Prostate gland (tissue), 2 donors: ENCODE results near the gene GSTM2. TPM values are rescaled to one million over a fixed set of nuclear protein-coding genes. Genes with fewer than 3 reads are reported as not detected.

Source experiments
- DNase-seq: peaks from one replicate; pipeline ENCODE4 v3.0.0-alpha.2; 2019; ENCODE audit warnings: low spot score
- H3K27ac ChIP-seq, 2 donors: fragments of 200-600 bp; sonication (generic); 2 replicates each; pipeline ENCODE4 v1.5.1; 2017 to 2019
- H3K27me3 ChIP-seq: fragments of 200-600 bp; sonication (generic); replicated peaks from 2 replicates; pipeline ENCODE4 v1.5.1; 2019; ENCODE audit not compliant: insufficient read depth
- H3K36me3 ChIP-seq, 2 donors: fragments of 200-600 bp; sonication (generic); 1 replicate in 1 of 2; 2 replicates in 1 of 2; pipeline versions ENCODE4 v1.5.1 to v1.8.1; 2017 to 2019
- H3K4me1 ChIP-seq: fragments of 200-600 bp; sonication (generic); replicated peaks from 2 replicates; pipeline ENCODE4 v1.5.1; 2019
- H3K4me3 ChIP-seq, 2 donors: fragments of 200-600 bp; sonication (generic); 2 replicates each; pipeline ENCODE4 v1.5.1; 2017 to 2019
- H3K9me3 ChIP-seq: fragments of 200-600 bp; sonication (generic); 2 replicates; pipeline ENCODE4 v1.5.1; 2017
- CTCF ChIP-seq, 4 experiments: fragments of 200-600 bp in 2 of 4; fragments of 450-650 bp in 2 of 4; sonication (generic) in 2 of 4; IDR thresholded peaks; 1 replicate in 3 of 4; 2 replicates in 1 of 4; pipeline ENCODE4 v1.5.1; 2016 to 2019; ENCODE audit warnings: antibody characterized with exemption in 4 of 4, mild to moderate bottlenecking in 2 of 4, moderate library complexity in 2 of 4
- POLR2A ChIP-seq: fragments of 450-650 bp; IDR thresholded peaks from one replicate; pipeline ENCODE4 v1.6.1; 2016; ENCODE audit warnings: antibody characterized with exemption, mild to moderate bottlenecking
- POLR2AphosphoS5 ChIP-seq: sonication (generic); formaldehyde crosslinking; IDR thresholded peaks from one replicate; pipeline ENCODE4 v1.6.1; 2017; ENCODE audit warnings: antibody characterized with exemption
- WGBS: methylation state at CpG from one replicate; pipeline ENCODE4 v1.1.5; 2018; 5-methylcytosine and 5-hydroxymethylcytosine counted together
- intact Hi-C: fragments of 100-400 bp; cut with DNase I; formaldehyde crosslinking; loops from one replicate; pipeline ENCODE4 v1.14.2; 2022
- total RNA-seq, 2 donors: library from RNA; depleted of rRNA; stranded (reverse); fragments of >200 nt; gene quantifications; one replicate each; pipeline ENCODE4 v1.1.0, GENCODE V29; 2016

Gene GSTM2
- total RNA-seq, 2 donors from 2014 or later: 47.5 to 79.5 TPM

- Histone ChIP-seq H3K27me3 (no peaks in the 10 kb centered on the region), H3K27ac (peak within 1 kb of the TSS; percentile 76 to 85), H3K4me3 (peak within 1 kb of the TSS; percentile 59 to 68), H3K4me1 (no peaks in the 10 kb centered on the region), H3K9me3 (no peaks in the 10 kb centered on the region), H3K36me3 (peaks cover 0 to 4% of the 10 kb centered on the region in 2 donors)
- intact Hi-C loops: no loop called here
- under 1% methylated on average over 37 of the region's 54 CpGs for WGBS
- peak; percentile 78 for DNase-seq
- TF ChIP-seq POLR2A (peak; percentile 26), CTCF (IDR thresholded peaks at IDR 0.05) (peak in 1 of 4 experiments; percentile 9), POLR2AphosphoS5 (peak; percentile 75)
Measured at GRCh38 chr1:109655615-109656519, 12.0 kb upstream of the GSTM2 start, which contains the start of gene GSTM4. GSTM4 (plus strand) TSS chr1:109656099; CDS start chr1:109656390, 291 bp downstream.

DNA sequence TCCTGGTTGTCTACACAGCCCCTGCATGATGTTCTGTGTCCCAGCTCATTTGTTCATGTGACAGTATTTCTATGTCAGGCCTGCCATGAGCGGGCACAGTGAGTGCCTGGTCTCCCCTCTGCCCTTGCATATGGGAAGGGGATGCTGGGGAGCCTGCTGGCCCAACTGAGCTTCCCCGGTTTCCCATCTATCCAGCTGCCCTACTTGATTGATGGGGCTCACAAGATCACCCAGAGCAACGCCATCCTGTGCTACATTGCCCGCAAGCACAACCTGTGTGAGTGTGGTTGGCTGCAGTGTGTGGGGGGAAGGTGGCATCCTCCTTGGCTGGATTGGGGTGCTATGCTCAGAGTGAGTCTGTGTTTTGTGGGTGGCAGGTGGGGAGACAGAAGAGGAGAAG is 10.5 kb upstream of the GSTM2 start:
- WGBS: 89% methylated on average over 3 of the region's 4 CpGs
- Histone ChIP-seq H3K27me3 (no peaks in the 10 kb centered on the region), H3K4me1 (no peaks in the 10 kb centered on the region), H3K4me3 (no peak overlapping the region), H3K9me3 (no peaks in the 10 kb centered on the region), H3K36me3 (peaks cover 0 to 4% of the 10 kb centered on the region in 2 donors), H3K27ac (no peak overlapping the region)
- intact Hi-C loops: no loop called here
- TF ChIP-seq POLR2A: no peak
- TF ChIP-seq POLR2AphosphoS5: no peak
- DNase-seq: no peak

- TF ChIP-seq POLR2AphosphoS5 (no peak), POLR2A (no peak), CTCF (IDR thresholded peaks at IDR 0.05) (no peak)
- intact Hi-C loops: no loop called here
- 73% methylated on average over 7 of the region's 7 CpGs for WGBS
- no peaks in the 10 kb centered on the region for H3K27me3 ChIP-seq
- H3K27ac ChIP-seq: no peak overlapping the region
- no peaks in the 10 kb centered on the region for H3K4me1 ChIP-seq
- no peak overlapping the region for H3K4me3 ChIP-seq
- DNase-seq: no peak
- H3K9me3 ChIP-seq: no peaks in the 10 kb centered on the region
- peaks cover 0 to 4% of the 10 kb centered on the region in 2 donors for H3K36me3 ChIP-seq
Measured at GRCh38 chr1:109657970-109658369, 9.9 kb upstream of the GSTM2 start.

DNA sequence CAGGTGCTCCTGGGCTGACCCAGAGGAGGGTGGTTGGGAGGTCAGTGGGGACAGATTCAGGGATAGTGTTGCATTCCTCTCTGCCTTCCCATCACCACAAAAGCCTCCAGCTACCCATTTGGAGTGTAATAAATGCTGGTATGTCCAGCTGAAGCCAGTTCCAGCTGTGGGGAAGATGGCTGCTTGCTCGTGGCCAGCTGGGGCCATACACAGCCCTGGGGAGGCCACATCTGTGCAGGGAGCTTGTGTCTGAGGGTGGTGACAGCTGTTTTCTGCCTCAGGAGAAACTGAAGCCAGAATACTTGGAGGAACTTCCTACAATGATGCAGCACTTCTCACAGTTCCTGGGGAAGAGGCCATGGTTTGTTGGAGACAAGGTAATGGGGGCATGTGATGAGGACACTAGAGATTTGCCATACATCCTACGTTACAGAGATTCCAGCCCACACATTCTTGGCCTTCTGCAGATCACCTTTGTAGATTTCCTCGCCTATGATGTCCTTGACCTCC is 9.3 kb upstream of the GSTM2 start:
- no peak for DNase-seq

More for the DNA sequence above, 9.3 kb upstream of the GSTM2 start:
- 42% methylated on average over 3 of the region's 3 CpGs for WGBS
- Histone ChIP-seq H3K4me3 (no peak overlapping the region), H3K4me1 (no peaks in the 10 kb centered on the region), H3K9me3 (no peaks in the 10 kb centered on the region), H3K27me3 (no peaks in the 10 kb centered on the region), H3K27ac (no peak overlapping the region), H3K36me3 (peaks cover 0 to 4% of the 10 kb centered on the region in 2 donors)
- TF ChIP-seq POLR2A (no peak), CTCF (IDR thresholded peaks at IDR 0.05) (no peak), POLR2AphosphoS5 (no peak)
- intact Hi-C loops: no loop called here
